Stimulated activated naive CD8-positive, alpha-beta T cell treated with anti-CD3 and anti-CD28 coated beads, Interleukin-15, Interleukin-2, amounts not matched to agents 100 U/mL and 50 U/mL, for 24 hours (primary cell): ENCODE data around the gene HNRNPLL.
"Not testable (repeated sequence)": the region's sequence is repeated elsewhere in the genome, so short reads cannot be mapped to it uniquely, and the experiment has no call there.

Experiments
- ATAC-seq: fragments of 150-1000 bp; cut with Tn5 transposase; one replicate; pipeline ENCODE4 v1.10.0; 2021
- DNase-seq: peaks from one replicate; pipeline ENCODE4 v3.0.0; 2021

Gene HNRNPLL

DNA sequence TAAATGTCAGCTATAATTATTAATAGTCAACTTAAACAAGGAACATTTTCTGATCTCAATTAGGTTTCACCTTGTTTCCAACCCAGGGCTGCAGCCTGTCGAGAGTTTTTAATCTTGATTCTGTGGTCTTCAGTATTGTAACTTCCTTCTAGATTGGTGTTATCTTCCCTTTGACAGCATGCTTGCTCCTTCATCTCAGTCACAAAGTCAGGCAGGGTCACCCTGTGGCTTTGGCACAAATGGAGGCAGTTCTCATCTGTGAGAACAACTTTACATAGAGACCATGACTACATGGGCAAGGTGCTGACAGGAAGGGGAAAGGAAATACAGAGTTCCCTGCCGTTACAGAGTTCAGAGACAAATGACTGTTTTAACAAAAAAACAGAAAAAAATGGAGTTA is 50.5 kb downstream of the HNRNPLL start:
- DNase-seq, result no peak
- ATAC-seq, result peak; percentile 67

- DNase-seq (no peak), ATAC-seq (peak; percentile 88)
These were observed 51.0 kb downstream of the HNRNPLL start for GRCh38 chr2:38551746-38552145.

GRCh38 chr2:38551171-38551570 is 51.6 kb downstream of the HNRNPLL start:
- ATAC-seq, result no peak
- no peak for DNase-seq

DNA sequence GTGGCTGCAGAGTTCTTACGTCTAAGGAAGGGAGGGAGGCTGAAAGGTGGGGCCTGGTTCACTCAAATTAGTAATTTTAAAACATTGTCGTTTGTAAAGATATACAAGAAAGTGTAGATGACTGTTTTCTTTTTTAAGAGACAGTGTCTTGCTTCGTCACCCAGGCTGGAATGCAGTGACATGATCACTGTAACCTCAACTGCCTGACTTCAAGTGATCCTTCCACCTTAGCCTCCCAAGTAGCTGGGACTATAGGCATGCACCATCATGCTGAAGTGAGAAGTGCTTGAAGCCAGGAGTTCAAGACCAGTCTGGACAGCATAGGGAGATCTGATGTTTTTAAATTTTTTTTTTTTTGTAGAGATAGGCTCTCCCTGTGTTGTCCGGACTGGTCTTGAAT is 52.9 kb downstream of the HNRNPLL start:
- no peak for DNase-seq
- no peak for ATAC-seq

DNA sequence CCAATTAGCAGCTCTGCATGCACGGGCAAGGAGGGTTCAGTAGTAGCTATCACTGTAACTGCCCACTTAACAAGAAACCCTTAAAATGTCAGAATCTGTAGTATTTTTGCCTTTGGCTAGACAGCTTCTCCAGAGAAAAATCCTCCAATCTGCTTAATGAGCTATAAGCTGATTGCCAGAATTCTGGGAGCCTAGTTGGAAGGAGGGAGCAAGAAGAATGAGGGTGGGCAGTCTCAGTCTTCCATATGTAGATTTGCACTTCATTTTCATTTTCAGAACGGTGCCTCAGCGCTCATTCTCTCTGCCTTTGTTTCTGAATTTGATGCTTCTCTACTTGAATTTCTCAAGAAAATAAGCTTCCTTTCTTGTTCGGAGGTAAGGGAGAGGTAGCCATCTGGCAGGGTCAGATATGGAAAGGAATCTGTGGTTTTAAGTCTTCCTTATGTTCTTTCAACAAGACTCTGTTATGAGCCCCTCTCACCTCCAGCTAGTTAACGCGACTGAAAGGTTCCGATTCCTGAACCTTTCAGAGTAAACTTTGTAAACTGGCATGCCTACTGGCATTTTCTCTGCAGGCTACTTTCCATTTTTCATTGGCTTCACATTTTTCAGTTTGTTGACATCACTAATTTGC is 53.5 kb downstream of the HNRNPLL start:
- ATAC-seq, result no peak

GRCh38 chr2:38547791-38548190 is 54.9 kb downstream of the HNRNPLL start:
- DNase-seq (no peak), ATAC-seq (no peak)

More for the DNA sequence above, 53.5 kb downstream of the HNRNPLL start:
- DNase-seq, result no peak

DNA sequence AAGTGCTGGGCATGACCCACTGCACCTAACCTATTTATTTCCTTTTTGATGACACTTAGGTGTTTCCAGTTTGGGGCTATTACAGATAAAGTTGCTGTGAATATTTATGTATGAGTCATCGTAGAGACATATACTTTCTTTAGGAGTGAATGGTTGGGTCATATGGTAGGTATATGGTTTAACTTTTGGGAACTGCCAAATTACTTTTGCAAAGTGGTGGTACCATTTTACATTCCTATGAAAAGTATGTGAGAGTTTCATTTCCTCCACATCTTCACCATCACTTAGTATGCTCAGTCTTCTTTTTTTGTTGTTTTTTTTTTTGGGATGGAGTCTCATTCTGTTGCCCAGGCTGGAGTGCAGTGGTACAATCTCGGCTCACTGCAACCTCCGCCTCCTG is 56.1 kb downstream of the HNRNPLL start:
- DNase-seq, result no peak
- ATAC-seq, result no peak

GRCh38 chr2:38546064-38546463 is 56.7 kb downstream of the HNRNPLL start:
- ATAC-seq (no peak), DNase-seq (no peak)

DNA sequence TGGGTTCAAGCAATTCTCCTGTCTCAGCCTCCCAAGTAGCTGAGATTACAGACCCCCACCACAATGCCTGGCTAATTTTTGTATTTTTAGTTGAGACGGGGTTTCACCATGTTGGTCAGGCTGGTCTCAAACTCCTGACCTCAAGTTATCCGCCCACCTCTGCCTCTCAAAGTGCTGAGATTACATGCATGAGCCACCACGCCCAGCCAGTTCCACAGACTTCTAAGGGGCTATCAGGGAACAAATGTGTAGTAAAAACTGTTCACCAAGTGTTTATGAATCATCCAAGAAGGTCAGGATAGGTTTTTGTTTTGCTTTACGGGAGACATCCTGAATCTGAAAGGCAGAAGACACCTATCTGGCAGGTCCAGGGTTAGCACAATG is 60.5 kb downstream of the HNRNPLL start:
- peak; percentile 54 for DNase-seq
- peak; percentile 70 for ATAC-seq

- DNase-seq (no peak), ATAC-seq (no peak)
These were observed 62.0 kb downstream of the HNRNPLL start for GRCh38 chr2:38540580-38541286.

- no peak for DNase-seq
- no peak for ATAC-seq
These were observed 63.6 kb downstream of the HNRNPLL start for GRCh38 chr2:38539086-38539485.

- ATAC-seq, result no peak
- DNase-seq, result no peak
These were observed 64.7 kb downstream of the HNRNPLL start for GRCh38 chr2:38537937-38538525.

GRCh38 chr2:38537296-38537695 is 65.4 kb downstream of the HNRNPLL start:
- not testable (repeated sequence) for ATAC-seq, DNase-seq

DNA sequence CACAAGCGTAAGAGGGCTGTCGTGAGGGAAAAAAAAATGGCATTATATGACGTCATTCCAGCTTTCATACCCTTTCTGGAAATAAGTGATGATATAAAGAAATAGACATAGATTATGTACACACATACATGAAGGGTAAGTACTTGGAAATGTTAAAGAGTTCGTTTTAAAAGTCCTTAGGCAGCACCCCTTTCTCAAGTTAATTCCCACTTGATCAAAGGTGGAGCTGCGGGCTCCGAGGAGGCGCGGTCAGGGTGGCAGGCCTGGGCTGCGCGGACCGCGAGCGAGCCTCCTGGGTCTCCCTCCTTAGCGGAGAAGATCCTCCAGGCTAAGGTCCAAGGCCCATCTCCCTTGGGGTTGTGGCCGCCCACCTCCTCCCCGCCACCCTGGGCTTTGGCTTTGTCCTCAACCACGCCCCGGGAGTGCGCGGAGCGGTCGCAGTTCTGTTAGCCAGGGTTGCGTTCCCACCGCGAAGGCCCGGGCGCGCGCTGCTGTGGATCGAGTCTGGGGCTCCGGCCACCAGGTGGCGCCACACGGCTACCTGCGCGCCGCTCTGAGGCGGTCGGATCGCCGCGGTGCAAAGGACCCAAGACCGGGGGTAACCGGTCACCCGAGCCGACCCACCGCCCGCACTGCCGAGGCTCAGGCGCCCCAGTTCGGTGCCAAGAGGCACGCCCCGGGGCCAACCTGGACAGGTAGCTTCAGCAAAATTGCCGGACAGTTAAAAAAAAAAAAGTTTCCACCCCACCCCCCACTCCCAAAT is 66.8 kb downstream of the HNRNPLL start:
- ATAC-seq (peak; percentile 97), DNase-seq (peak; percentile 91)

GRCh38 chr2:38535404-38535743 is 67.4 kb downstream of the HNRNPLL start:
- ATAC-seq, result no peak

GRCh38 chr2:38534746-38535403 is 67.9 kb downstream of the HNRNPLL start:
- DNase-seq (no peak), ATAC-seq (no peak)

More at GRCh38 chr2:38535404-38535743, 67.4 kb downstream of the HNRNPLL start:
- DNase-seq, result no peak

DNA sequence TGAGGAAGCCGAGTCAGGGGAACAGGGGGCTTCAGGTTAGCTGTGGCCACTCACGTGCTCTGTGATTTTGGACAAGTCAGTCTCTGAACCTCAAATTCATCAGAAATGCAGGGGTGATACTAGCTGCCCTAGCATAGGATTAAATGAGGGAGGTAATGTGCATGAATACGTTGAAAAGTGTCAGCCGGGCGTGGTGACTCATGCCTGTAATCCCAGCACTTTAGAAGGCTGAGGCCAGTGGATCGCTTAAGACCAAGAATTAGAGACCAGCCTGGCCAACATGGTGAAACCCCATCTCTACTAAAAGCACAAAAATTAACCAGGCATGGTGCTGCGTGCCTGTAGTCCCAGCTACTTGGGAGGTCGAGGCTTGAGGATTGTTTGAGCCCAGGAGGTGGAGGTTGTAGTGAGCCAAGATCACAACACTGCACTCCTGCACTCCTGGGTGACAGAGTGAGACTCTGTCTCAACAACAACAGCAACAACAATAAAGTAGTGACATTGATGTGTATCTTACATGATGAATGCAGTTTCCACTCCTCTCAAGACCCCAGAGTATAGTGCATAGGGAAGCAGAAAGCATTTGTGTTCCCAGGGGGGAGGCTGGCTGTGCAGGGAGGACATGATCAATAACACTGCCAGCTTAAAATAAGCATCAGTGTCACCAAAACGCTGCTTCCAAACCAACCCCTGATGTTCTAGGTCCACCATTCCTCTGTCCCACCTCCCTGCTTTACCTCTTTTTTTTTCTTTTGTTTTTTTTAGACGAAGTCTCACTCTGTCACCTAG is 68.8 kb downstream of the HNRNPLL start:
- no peak for DNase-seq
- ATAC-seq, result no peak

GRCh38 chr2:38533180-38533579 is 69.5 kb downstream of the HNRNPLL start:
- ATAC-seq, result no peak
- no peak for DNase-seq

GRCh38 chr2:38532366-38532765 is 70.4 kb downstream of the HNRNPLL start:
- ATAC-seq (no peak), DNase-seq (no peak)

DNA sequence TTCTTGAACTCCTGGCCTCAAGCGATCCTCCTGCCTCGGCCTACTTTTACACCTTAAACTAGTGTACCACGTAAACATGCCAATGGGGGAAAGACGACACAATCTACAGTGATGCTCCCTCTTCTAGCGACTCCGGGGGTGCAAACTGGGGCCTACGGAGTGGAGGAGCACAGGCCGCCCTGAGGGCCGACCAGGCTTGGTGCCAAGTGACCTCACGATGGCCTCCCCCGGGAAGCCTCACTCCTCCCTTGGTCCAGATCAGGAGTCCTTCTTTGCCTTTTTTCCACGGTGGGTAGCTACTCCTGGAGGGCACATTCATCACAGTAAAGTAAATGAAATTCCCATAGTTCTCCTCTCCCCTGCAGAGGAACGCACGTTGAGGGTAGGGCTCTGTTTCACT is 73.5 kb downstream of the HNRNPLL start:
- DNase-seq (no peak), ATAC-seq (no peak)

GRCh38 chr2:38528534-38528933 is 74.2 kb downstream of the HNRNPLL start:
- ATAC-seq, result no peak

More at GRCh38 chr2:38528534-38528933, 74.2 kb downstream of the HNRNPLL start:
- no peak for DNase-seq
